H1 (cell line): ENCODE measurements around the gene NOB1.
"Not testable (repeated sequence)": the region's sequence is repeated elsewhere in the genome, so short reads cannot be mapped to it uniquely, and the experiment has no call there.

ENCODE experiments used
- ATF2 ChIP-seq: IDR thresholded peaks from 2 replicates; pipeline ENCODE4 v1.6.1; 2012; ENCODE audit warnings: low read length, inconsistent platforms
- CHD2 ChIP-seq: IDR thresholded peaks from 2 replicates; pipeline ENCODE4 v1.6.1; 2012; ENCODE audit warnings: low read length, improper control_type of control experiment
- CTBP2 ChIP-seq: IDR thresholded peaks from 2 replicates; pipeline ENCODE4 v1.7.0; 2011; ENCODE audit warnings: borderline replicate concordance, mild to moderate bottlenecking, moderate library complexity, mixed read lengths, low read length; ENCODE audit not compliant: insufficient read depth, insufficient read length
- CTCF ChIP-seq, 3 experiments: IDR thresholded peaks; 1 replicate in 2 of 3; 2 replicates in 1 of 3; pipeline versions ENCODE4 v1.5.1 to v1.6.1; 2011; ENCODE audit warnings: low read length in 3 of 3, mild to moderate bottlenecking in 3 of 3, inconsistent platforms in 2 of 3, low read depth in 1 of 3, moderate library complexity in 1 of 3; ENCODE audit not compliant: insufficient read depth in 1 of 3; ENCODE audit errors: control extremely low read depth in 1 of 3
- JUND ChIP-seq: IDR thresholded peaks from 2 replicates; pipeline ENCODE4 v1.6.1; 2011; ENCODE audit warnings: mild to moderate bottlenecking, improper control_type of control experiment, low read length
- PHF8 ChIP-seq: fragments of 200-600 bp; sonication (generic); conservative IDR thresholded peaks from 2 replicates; pipeline ENCODE4 v1.7.1; 2012; ENCODE audit warnings: low read depth, mild to moderate bottlenecking, inconsistent platforms, low read length, moderate library complexity
- POLR2A ChIP-seq, 2 experiments: IDR thresholded peaks; 1 replicate in 1 of 2; 2 replicates in 1 of 2; pipeline ENCODE4 v1.6.1; 2011; ENCODE audit warnings: low read depth in 2 of 2, low read length in 2 of 2, mild to moderate bottlenecking in 2 of 2; ENCODE audit errors: control extremely low read depth in 1 of 2
- RAD21 ChIP-seq, 2 experiments: IDR thresholded peaks in 1 of 2; conservative IDR thresholded peaks in 1 of 2; 2 replicates each; pipeline ENCODE4 v1.6.1; 2011; ENCODE audit warnings: low read depth in 2 of 2, low read length in 2 of 2, improper control_type of control experiment in 1 of 2, inconsistent platforms in 1 of 2, mild to moderate bottlenecking in 1 of 2, moderate library complexity in 1 of 2
- RXRA ChIP-seq: IDR thresholded peaks from 2 replicates; pipeline ENCODE4 v1.6.1; 2011; ENCODE audit warnings: low read depth, mild to moderate bottlenecking, low read length, moderate library complexity; ENCODE audit not compliant: insufficient read depth
- SRF ChIP-seq: IDR thresholded peaks from 2 replicates; pipeline ENCODE4 v1.6.1; 2011; ENCODE audit warnings: mild to moderate bottlenecking, low read depth, low read length, moderate library complexity
- SUZ12 ChIP-seq: fragments of 200-600 bp; sonication (generic); IDR thresholded peaks from 2 replicates; pipeline ENCODE4 v1.6.1; 2012; ENCODE audit warnings: mild to moderate bottlenecking, inconsistent platforms, low read length, moderate library complexity, mixed read lengths
- YY1 ChIP-seq: IDR thresholded peaks from 2 replicates; pipeline ENCODE4 v1.6.1; 2011; ENCODE audit warnings: low read depth, mild to moderate bottlenecking, low read length

- TF ChIP-seq CTCF (IDR thresholded peaks at IDR 0.05; ENCODE audit: control extremely low read depth in 1 of 3, insufficient read depth in 1 of 3, low read depth in 1 of 3, low read length in 3 of 3); CTBP2; POLR2A (IDR thresholded peaks at IDR 0.05; ENCODE audit: control extremely low read depth in 1 of 2, low read depth in 2 of 2, low read length in 2 of 2); CHD2; RXRA; JUND; PHF8; SRF; SUZ12; ATF2; RAD21 (IDR thresholded peaks at IDR 0.05 in 1 of 2, conservative IDR thresholded peaks at IDR 0.05 in 1 of 2; ENCODE audit: low read depth in 2 of 2, low read length in 2 of 2); YY1: not testable (repeated sequence)
These were observed 2.6 kb upstream of the NOB1 start for GRCh38 chr16:69757375-69757774.
